Stimulated activated naive CD8-positive, alpha-beta T cell treated with anti-CD3 and anti-CD28 coated beads, Interleukin-15, Interleukin-2, amounts not matched to agents 100 U/mL and 50 U/mL, for 24 hours (primary cell): ENCODE measurements around the gene ICAM4.

ENCODE experiments used
- ATAC-seq: fragments of 150-1000 bp; cut with Tn5 transposase; one replicate; pipeline ENCODE4 v1.10.0; 2021
- DNase-seq: peaks from one replicate; pipeline ENCODE4 v3.0.0; 2021

Gene ICAM4

GRCh38 chr19:10291554-10292205 lies 4.9 kb downstream of the ICAM4 start:
- DNase-seq = no peak
- ATAC-seq = no peak

GRCh38 chr19:10292206-10292788 lies 5.5 kb downstream of the ICAM4 start:
- ATAC-seq (peak; percentile 53), DNase-seq (peak; percentile 88)

DNA sequence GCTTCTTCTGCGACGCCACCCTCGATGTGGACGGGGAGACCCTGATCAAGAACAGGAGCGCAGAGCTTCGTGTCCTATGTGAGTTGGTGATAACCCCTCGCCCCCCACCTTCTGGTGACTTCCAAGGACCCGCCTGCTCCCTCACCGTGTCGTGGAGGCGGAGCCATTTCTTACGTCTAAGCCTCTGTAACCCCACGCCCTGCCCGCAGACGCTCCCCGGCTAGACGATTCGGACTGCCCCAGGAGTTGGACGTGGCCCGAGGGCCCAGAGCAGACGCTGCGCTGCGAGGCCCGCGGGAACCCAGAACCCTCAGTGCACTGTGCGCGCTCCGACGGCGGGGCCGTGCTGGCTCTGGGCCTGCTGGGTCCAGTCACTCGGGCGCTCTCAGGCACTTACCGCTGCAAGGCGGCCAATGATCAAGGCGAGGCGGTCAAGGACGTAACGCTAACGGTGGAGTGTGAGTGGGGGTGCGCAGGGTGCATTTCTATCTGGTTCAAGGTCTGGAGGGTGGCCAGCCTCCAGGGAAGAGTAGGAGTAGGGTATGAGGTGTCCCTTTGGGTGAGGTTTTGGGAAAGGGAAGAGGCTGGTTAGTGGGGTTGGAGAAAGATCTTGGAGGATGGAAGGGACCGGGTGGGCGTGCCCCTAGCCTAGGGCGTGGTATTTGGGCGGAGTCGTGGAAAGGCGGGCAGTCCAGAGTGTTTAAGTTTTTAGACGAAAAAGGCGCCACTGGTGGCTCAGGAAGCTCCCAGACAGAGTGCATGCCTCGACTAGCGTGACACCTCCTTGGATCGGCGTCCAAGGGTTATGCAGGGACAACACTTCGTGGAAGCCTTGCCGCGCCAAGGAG lies 6.3 kb downstream of the ICAM4 start:
- ATAC-seq (no peak), DNase-seq (no peak)

- DNase-seq (no peak), ATAC-seq (no peak)
Observed at GRCh38 chr19:10293637-10294367, 7.0 kb downstream of the ICAM4 start.

DNA sequence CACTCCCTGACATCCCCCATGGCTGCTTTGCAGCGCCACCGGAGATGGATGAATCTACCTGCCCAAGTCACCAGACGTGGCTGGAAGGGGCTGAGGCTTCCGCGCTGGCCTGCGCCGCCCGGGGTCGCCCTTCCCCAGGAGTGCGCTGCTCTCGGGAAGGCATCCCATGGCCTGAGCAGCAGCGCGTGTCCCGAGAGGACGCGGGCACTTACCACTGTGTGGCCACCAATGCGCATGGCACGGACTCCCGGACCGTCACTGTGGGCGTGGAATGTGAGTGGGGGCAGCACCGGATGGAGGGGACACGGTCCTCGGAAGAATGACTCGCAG lies 7.6 kb downstream of the ICAM4 start:
- DNase-seq = no peak
- ATAC-seq = no peak

- ATAC-seq (no peak), DNase-seq (peak; percentile 63)
Observed at GRCh38 chr19:10295305-10295846, 8.6 kb downstream of the ICAM4 start.

GRCh38 chr19:10295847-10296591 lies 9.3 kb downstream of the ICAM4 start:
- ATAC-seq (no peak), DNase-seq (no peak)

DNA sequence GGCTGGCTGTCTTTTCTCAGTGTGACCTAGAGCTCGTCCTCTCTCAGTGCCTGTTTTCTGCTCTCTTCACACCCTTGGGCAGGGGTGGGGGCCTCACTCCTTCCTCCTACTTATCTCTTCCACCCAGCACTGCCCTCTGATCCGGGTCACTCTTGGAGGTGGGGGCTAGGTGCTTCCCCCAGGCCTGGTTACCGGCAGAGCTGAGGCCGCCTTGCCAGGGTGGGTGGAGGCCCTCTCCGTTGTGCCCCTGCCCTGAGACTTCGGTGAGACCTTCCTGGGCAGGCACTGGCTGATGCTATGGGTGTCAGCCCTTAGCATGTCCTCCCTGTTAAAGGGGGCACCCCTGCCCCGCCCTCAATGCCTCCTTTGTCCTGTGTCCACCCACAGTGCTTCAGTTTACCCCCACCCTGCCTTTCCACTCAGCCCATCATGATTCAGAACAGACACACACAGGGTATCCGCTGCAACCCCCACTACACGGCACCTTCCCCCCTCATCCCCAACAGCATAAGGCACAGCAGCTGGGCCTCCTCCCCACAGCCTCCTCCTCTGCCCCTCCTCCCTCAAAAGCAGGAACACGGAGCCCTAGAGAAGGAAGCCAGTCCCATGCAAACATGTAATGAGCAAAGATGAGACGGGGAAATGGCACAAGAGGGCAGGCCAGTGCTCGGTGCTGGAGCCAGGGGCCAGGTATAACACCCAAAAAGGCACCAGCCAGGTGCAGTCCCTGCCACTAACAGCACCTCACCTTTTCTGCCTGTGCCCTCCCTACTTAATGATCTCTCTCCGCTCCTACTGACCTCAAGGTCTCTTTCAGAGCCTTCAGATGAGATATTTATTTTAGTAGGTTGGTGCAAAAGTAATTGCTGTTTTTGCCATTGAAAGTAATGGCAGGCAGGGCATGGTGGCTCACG lies 13.0 kb downstream of the ICAM4 start:
- no peak for DNase-seq
- ATAC-seq = no peak

DNA sequence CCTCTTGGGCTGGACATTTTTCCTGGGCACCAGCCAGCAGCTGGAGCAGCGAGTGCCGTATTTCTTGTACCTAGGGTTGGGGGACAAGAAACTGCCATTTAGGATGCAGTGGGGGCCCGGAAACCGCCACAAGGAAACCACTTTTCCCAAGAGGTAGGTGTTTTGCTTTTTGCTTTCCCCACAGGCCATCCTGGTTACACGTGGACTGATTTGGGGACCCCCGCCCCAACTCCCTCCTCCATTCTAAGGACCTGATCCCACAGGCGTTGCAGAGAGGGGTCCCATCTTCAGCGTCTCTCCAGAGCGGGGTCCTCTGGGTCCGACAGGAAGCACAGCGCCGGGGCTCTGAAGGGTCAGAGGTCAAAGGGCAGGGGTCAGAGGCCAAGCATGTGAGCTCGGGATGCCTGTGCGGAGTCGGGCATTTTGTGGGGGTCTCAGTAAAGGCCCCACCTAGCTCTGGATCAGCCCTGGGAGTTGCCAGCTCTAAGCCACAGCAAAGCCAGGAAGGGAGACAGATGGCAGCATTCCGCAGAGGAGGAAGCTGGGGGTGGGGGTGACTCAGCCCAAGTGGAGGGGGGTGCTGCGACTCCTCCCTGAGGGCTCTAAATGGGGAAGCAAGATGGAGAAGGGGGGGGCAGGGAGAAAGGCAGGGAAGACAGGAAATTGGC lies 18.5 kb downstream of the ICAM4 start:
- ATAC-seq = no peak
- DNase-seq = peak; percentile 4

GRCh38 chr19:10306327-10306726 lies 19.6 kb downstream of the ICAM4 start:
- DNase-seq (no peak), ATAC-seq (no peak)

DNA sequence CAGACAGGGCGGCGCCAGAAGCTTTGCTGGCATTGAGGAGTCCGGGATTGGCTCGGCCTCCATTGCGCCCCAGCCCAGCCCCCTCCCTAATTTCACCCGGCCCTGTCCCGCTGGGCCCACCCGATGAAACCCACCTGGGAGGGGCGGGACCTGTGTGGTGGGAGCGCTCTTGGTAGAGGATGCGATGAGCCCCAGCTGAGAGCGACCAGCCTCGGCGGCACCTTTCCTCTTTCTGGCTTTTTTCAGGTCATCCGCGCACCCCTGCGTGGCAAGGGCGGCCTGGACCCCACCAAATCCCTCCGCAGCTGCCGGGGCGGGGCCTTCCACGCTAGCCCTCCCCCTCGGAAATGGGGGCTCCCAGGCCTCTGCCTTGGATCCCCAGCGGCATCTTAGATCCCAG lies 22.7 kb downstream of the ICAM4 start, which contains the start of gene ZGLP1:
Gene ZGLP1, minus strand, starts transcription at position 393 of the 400 bp plus-strand sequence.
- DNase-seq (no peak), ATAC-seq (no peak)

GRCh38 chr19:10315335-10316214 lies 28.8 kb downstream of the ICAM4 start, which contains the start of gene FDX2:
TSS of gene FDX2 (minus strand) at chr19:10316015. CDS start at chr19:10315996, 19 bp downstream.
- ATAC-seq (peak; percentile 83), DNase-seq (peak; percentile 95)

- ATAC-seq (peak; percentile 9), DNase-seq (no peak)
Observed at GRCh38 chr19:10316229-10317044, 29.7 kb downstream of the ICAM4 start.

DNA sequence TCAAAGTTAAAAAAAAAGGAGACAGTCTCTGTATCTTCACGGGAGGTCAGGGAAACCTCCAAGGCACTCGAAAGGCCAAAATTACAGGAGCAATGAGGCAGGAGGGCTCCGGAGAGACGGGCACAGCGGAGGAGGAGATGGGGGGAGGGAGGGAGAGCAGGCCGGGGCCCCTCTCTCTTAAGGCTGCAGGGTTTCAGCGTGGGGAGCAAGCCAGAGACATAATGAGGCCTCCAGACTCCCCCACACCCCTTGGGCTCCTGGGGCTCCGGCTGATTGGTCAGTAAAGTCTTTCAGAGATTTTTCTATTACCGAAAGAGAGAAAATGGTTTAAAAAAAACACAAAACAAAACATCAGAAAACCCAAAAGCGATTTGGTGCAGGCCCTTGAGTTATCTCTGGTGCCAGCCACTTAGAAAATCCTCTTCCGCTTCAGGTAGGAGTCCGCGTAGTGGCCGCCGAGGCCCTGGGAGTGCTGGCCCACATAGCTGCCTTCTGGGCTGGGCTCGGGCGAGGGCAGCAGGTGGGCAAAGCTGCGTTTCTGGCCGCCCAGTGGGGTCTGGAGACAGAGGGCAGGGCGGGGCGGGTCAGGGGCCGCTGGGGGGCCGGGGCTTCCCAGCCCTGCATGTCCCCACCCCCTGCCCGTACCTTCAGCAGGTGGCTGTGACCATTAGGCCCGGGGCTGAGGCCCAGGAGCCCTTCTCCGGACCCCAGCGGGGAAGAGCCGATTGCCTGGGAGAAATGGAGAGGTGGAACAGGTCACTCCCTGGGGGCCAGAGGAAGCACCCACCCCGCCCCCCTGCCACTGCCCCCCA lies 30.5 kb downstream of the ICAM4 start:
- ATAC-seq (no peak), DNase-seq (no peak)

DNA sequence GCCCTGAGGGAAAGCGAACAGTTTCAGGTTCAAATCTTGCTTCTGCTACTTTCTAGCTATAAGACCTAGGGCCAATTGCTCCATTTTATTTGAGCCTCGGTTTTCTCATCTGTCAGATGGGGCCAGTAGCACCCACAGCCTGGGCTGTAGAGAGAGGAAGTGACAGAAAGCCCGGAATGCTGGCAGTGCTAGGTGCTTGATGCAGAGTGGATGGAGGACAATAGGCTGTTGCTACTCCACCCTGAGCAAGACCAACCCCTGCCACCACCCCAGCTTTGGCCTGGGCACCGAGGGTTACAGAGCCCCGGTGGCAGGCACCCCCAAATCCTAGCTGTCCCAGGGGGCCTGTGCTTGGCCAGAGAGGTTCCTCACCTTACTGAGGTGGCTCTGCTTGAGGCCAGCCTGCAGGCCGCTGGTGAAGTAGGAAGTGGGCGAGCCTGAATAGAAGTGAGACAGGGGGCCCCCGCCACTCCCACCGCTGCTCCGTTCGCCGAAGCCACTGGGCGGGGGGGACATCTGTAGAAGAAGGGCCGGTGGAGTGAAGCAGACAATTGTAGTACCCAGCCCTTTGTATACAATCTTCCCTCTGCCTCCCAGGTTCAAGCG lies 31.2 kb downstream of the ICAM4 start:
- ATAC-seq (no peak), DNase-seq (no peak)

DNA sequence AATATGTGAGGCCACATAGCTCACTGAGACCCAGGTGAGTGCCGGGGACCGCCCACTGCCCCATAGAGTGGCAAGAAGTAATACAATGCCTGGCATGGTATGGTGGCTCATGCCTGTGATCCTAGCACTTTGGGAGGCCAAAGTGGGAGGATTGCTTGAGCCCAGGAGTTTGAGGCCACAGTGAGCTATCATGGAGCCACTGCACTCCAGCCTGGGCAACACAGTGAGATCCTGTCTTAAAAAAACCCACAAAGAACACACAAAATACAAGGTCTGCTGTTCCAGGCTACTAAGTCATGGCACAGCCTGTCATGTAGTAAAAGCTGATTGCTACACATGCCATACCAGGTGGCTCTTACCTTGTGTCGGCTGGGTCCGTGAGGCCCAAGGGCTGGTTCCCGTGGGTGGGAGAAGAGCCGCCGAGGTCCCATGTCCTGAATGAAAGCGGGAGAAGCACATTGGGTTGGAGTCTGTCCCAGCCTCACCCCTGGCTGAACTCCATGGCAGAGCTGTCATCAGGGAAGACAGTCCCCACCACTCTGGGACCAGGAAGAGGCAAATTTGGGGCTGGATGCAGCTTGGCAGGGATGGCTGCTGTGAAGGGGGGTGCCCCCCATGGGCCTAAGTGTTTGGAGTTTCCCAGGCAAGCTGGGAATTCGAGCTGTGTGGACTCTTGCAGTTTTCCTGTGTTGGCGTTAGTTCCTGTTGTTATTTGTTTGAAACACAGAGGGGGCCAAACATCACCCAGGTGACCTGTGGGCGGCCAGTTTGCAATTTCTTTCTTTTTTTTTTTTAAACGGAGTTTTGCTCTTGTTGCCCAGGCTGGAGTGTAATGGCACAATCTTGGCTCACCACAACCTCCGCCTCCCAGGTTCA lies 32.3 kb downstream of the ICAM4 start:
- no peak for ATAC-seq

More for the DNA sequence above, 32.3 kb downstream of the ICAM4 start:
- DNase-seq = no peak
